Liver (tissue), 9 donors: ENCODE data around the gene SLC12A2. TPM values are rescaled to one million over a fixed set of nuclear protein-coding genes. Genes with fewer than 3 reads are reported as not detected.

ENCODE experiments used
- DNase-seq: peaks from one replicate; pipeline ENCODE4 v3.0.0-alpha.2; 2017; ENCODE audit warnings: low spot score
- H3K27ac ChIP-seq, 2 donors: one replicate each; pipeline ENCODE4 v1.7.0; 2013; ENCODE audit warnings: inconsistent platforms in 2 of 2, low read length in 2 of 2, control low read depth in 1 of 2, low read depth in 1 of 2, mild to moderate bottlenecking in 1 of 2
- H3K27me3 ChIP-seq, 4 donors: one replicate each; pipeline versions ENCODE4 v1.6.1 to v1.7.0; 2013; ENCODE audit warnings: low read length in 3 of 4, inconsistent platforms in 1 of 4, mild to moderate bottlenecking in 1 of 4, moderate library complexity in 1 of 4; ENCODE audit not compliant: control insufficient read depth in 4 of 4, insufficient read depth in 4 of 4
- H3K36me3 ChIP-seq, 4 donors: one replicate each; pipeline versions ENCODE4 v1.6.1 to v1.7.0; 2013; ENCODE audit warnings: low read length in 3 of 4, mild to moderate bottlenecking in 3 of 4, low read depth in 1 of 4, moderate library complexity in 1 of 4; ENCODE audit not compliant: control insufficient read depth in 4 of 4, insufficient read depth in 3 of 4
- H3K4me1 ChIP-seq, 4 donors: one replicate each; pipeline versions ENCODE4 v1.6.1 to v1.7.0; 2013; ENCODE audit warnings: low read length in 3 of 4, mild to moderate bottlenecking in 3 of 4, moderate library complexity in 1 of 4; ENCODE audit not compliant: control insufficient read depth in 4 of 4, insufficient read depth in 4 of 4
- H3K4me3 ChIP-seq, 3 donors: one replicate each; pipeline versions ENCODE4 v1.6.1 to v1.7.0; 2013; ENCODE audit warnings: low read length in 3 of 3, control low read depth in 1 of 3, low read depth in 1 of 3, mild to moderate bottlenecking in 1 of 3
- H3K9ac ChIP-seq, 2 donors: one replicate each; pipeline ENCODE4 v1.7.0; 2013; ENCODE audit warnings: low read length in 2 of 2, mild to moderate bottlenecking in 2 of 2, moderate library complexity in 2 of 2, control low read depth in 1 of 2, low read depth in 1 of 2
- H3K9me3 ChIP-seq, 4 donors: one replicate each; pipeline versions ENCODE4 v1.6.1 to v1.7.0; 2013; ENCODE audit warnings: low read length in 3 of 4; ENCODE audit not compliant: control insufficient read depth in 4 of 4
- ATF3 ChIP-seq: IDR thresholded peaks from 2 replicates; pipeline ENCODE4 v1.6.1; 2016; ENCODE audit warnings: antibody characterized with exemption
- CTCF ChIP-seq: fragments of 150-350 bp; IDR thresholded peaks from 2 replicates; pipeline ENCODE4 v1.5.1; 2017; ENCODE audit warnings: improper control_type of control experiment, low read depth, low read length; ENCODE audit not compliant: missing input control
- EGR1 ChIP-seq, 2 donors: IDR thresholded peaks; 2 replicates each; pipeline ENCODE4 v1.6.1; 2016 to 2018; ENCODE audit warnings: antibody characterized with exemption in 2 of 2, low read depth in 2 of 2
- FOXA2 ChIP-seq: IDR thresholded peaks from 2 replicates; pipeline ENCODE4 v1.6.1; 2016; ENCODE audit warnings: antibody characterized with exemption
- GABPA ChIP-seq, 2 donors: IDR thresholded peaks in 1 of 2; conservative IDR thresholded peaks in 1 of 2; 2 replicates each; pipeline ENCODE4 v1.6.1; 2016; ENCODE audit warnings: antibody characterized with exemption in 2 of 2, mild to moderate bottlenecking in 1 of 2, moderate library complexity in 1 of 2
- HNF4A ChIP-seq, 2 donors: conservative IDR thresholded peaks; 2 replicates each; pipeline ENCODE4 v1.6.1; 2016; ENCODE audit warnings: antibody characterized with exemption in 2 of 2, mild to moderate bottlenecking in 2 of 2
- HNF4G ChIP-seq: IDR thresholded peaks from 2 replicates; pipeline ENCODE4 v1.6.1; 2016; ENCODE audit warnings: antibody characterized with exemption
- JUND ChIP-seq, 2 donors: IDR thresholded peaks; 2 replicates each; pipeline ENCODE4 v1.6.1; 2016; ENCODE audit warnings: antibody characterized with exemption in 2 of 2
- MAX ChIP-seq: IDR thresholded peaks from 2 replicates; pipeline ENCODE4 v1.6.1; 2016; ENCODE audit warnings: antibody characterized with exemption
- NR2F2 ChIP-seq: IDR thresholded peaks from 2 replicates; pipeline ENCODE4 v1.6.1; 2016; ENCODE audit warnings: antibody characterized with exemption
- RAD21 ChIP-seq, 2 donors: IDR thresholded peaks; 2 replicates each; pipeline ENCODE4 v1.6.1; 2016; ENCODE audit warnings: antibody characterized with exemption in 2 of 2, mild to moderate bottlenecking in 2 of 2
- REST ChIP-seq: IDR thresholded peaks from 2 replicates; pipeline ENCODE4 v1.6.1; 2016; ENCODE audit warnings: antibody characterized with exemption, mild to moderate bottlenecking
- SP1 ChIP-seq: IDR thresholded peaks from 2 replicates; pipeline ENCODE4 v1.6.1; 2018; ENCODE audit warnings: antibody characterized with exemption, mild to moderate bottlenecking
- TAF1 ChIP-seq: conservative IDR thresholded peaks from 2 replicates; pipeline ENCODE4 v1.6.1; 2016; ENCODE audit warnings: antibody characterized with exemption, mild to moderate bottlenecking
- YY1 ChIP-seq: IDR thresholded peaks from 2 replicates; pipeline ENCODE4 v1.6.1; 2016; ENCODE audit warnings: antibody characterized with exemption, mild to moderate bottlenecking
- WGBS: extraction: QIAGEN DNeasy Blood & Tissue Kit; methylation state at CpG from one replicate; pipeline ENCODE4 v1.1.7; 2013; 5-methylcytosine and 5-hydroxymethylcytosine counted together
- polyA plus RNA-seq, 2 donors: library from polyadenylated mRNA; stranded (reverse) in 1 of 2; unstranded in 1 of 2; fragments of 200-250 nt in 1 of 2; fragments of >200 nt in 1 of 2; fragmentation: Nextera tagmentation in 1 of 2; extraction: Ambion mirVana in 1 of 2; gene quantifications; one replicate each; pipeline versions ENCODE4 v1.2.1 to v1.2.3, GENCODE V29; 2013 to 2015
- total RNA-seq, 2 donors: library from RNA; depleted of rRNA; stranded (reverse); fragments of >200 nt; gene quantifications; one replicate each; pipeline ENCODE4 v1.2.3, GENCODE V29; 2014
- donor health status: healthy.
- donor health status: healthy.
- donor health status: healthy.
- donor health status: healthy.
- donor health status: healthy.

SLC12A2 gene
- total and polyA plus RNA-seq, 4 donors = 2.5 to 10.9 (median 5.7) TPM

GRCh38 chr5:128234928-128235641 is 151.5 kb downstream of the SLC12A2 start:
- Histone ChIP-seq H3K9me3 (no peaks in the 10 kb centered on the region), H3K9ac (no peak overlapping the region), H3K27me3 (peaks cover 0 to 3% (median 1%) of the 10 kb centered on the region in 4 donors), H3K4me1 (no peaks in the 10 kb centered on the region), H3K4me3 (no peak overlapping the region), H3K36me3 (no peaks in the 10 kb centered on the region), H3K27ac (no peak overlapping the region)
- TF ChIP-seq GABPA (IDR thresholded peaks at IDR 0.05 in 1 of 2, conservative IDR thresholded peaks at IDR 0.05 in 1 of 2) (no peak), YY1 (no peak)
- WGBS = 84% methylated on average over 7 of the region's 7 CpGs
- no peak for DNase-seq

- Histone ChIP-seq H3K4me3 (no peak overlapping the region), H3K9me3 (no peaks in the 10 kb centered on the region), H3K27ac (no peak overlapping the region), H3K9ac (no peak overlapping the region), H3K36me3 (no peaks in the 10 kb centered on the region), H3K4me1 (no peaks in the 10 kb centered on the region), H3K27me3 (peaks cover 0 to 4% (median 1%) of the 10 kb centered on the region in 4 donors)
- WGBS = 77% methylated on average over 7 of the region's 7 CpGs
- TF ChIP-seq REST (no peak), ATF3 (no peak), YY1 (no peak), HNF4G (no peak), MAX (no peak), HNF4A (conservative IDR thresholded peaks at IDR 0.05) (no peak), EGR1 (IDR thresholded peaks at IDR 0.05; ENCODE audit: low read depth in 2 of 2) (no peak), SP1 (no peak), NR2F2 (no peak), RAD21 (IDR thresholded peaks at IDR 0.05) (no peak), TAF1 (no peak), FOXA2 (no peak), CTCF (no peak), JUND (IDR thresholded peaks at IDR 0.05) (no peak)
- no peak for DNase-seq
Measured at GRCh38 chr5:128236334-128236733, 152.8 kb downstream of the SLC12A2 start.
